Fibroblast of the aortic adventitia (primary cell): ENCODE data around the gene SCAMP2. TPM values are rescaled to one million over a fixed set of nuclear protein-coding genes. Genes with fewer than 3 reads are reported as not detected.
"Not testable (repeated sequence)": the region's sequence is repeated elsewhere in the genome, so short reads cannot be mapped to it uniquely, and the experiment has no call there.

Experiments used
- DNase-seq: peaks from one replicate; pipeline ENCODE4 v3.0.0-alpha.2; 2010; ENCODE audit warnings: low read depth
- H3K4me3 ChIP-seq: 2 replicates; pipeline ENCODE4 v1.5.1; 2011; ENCODE audit warnings: low read depth, mild to moderate bottlenecking, control low read depth, low read length, moderate library complexity
- total RNA-seq: library from RNA; depleted of rRNA; stranded (reverse); fragments of >200 nt; gene quantifications from 2 replicates; pipeline ENCODE4 v1.2.3, GENCODE V29; 2012; ENCODE audit warnings: low replicate concordance
- TF ChIP-seq, protein P1 (sequence below): IDR thresholded peaks from 2 replicates; pipeline ENCODE4 v1.5.1; 2011; ENCODE audit warnings: mild to moderate bottlenecking, low read length, control low read depth, inconsistent platforms; ENCODE audit not compliant: insufficient read depth

The SCAMP2 gene
- total RNA-seq, result 18.5 and 29.6 TPM in 2 replicates

DNA sequence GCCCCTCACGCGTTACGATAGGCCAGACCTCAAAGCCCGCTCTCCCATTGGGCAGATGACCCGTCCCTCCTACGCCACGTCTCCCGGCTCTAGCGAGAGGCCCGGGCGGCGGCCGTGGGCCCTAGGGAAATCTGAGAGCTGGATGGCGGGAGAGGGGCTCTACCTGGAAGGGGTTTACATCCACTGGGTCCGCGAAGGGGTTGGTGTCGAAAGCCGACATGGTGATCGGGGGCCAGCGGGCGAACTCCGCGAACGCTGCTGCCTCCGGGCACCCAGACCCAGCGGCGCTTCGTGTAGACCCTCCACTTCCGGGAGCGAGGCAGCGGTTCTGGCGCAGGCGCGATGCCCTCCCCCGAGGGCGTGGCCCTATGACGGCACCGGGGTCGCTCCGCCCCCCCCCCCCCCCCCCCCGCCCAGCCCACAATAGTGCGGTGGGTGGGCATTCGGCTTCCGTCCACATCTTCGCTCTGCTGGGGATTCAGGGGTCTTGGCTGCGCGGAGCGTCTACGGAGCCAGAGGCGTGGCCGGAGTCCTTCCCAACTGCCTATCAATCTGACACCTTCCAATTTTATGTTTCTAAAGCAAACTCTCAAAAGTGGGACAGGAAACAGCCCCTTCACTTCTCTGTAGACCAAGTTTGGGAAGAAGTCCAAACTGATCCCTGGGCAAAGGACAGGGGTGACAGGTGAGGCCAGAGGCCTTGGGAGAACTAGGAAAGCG is at the start of gene SCAMP2:
TSS of gene SCAMP2 (minus strand) at position 330 of the 720 bp plus-strand sequence. CDS start at position 220, 110 bp downstream.
- TF ChIP-seq, protein P1, sequence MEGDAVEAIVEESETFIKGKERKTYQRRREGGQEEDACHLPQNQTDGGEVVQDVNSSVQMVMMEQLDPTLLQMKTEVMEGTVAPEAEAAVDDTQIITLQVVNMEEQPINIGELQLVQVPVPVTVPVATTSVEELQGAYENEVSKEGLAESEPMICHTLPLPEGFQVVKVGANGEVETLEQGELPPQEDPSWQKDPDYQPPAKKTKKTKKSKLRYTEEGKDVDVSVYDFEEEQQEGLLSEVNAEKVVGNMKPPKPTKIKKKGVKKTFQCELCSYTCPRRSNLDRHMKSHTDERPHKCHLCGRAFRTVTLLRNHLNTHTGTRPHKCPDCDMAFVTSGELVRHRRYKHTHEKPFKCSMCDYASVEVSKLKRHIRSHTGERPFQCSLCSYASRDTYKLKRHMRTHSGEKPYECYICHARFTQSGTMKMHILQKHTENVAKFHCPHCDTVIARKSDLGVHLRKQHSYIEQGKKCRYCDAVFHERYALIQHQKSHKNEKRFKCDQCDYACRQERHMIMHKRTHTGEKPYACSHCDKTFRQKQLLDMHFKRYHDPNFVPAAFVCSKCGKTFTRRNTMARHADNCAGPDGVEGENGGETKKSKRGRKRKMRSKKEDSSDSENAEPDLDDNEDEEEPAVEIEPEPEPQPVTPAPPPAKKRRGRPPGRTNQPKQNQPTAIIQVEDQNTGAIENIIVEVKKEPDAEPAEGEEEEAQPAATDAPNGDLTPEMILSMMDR, result no peak
- peak; percentile 94 for DNase-seq
- peak within 1 kb of the TSS; percentile 92 for H3K4me3 ChIP-seq

DNA sequence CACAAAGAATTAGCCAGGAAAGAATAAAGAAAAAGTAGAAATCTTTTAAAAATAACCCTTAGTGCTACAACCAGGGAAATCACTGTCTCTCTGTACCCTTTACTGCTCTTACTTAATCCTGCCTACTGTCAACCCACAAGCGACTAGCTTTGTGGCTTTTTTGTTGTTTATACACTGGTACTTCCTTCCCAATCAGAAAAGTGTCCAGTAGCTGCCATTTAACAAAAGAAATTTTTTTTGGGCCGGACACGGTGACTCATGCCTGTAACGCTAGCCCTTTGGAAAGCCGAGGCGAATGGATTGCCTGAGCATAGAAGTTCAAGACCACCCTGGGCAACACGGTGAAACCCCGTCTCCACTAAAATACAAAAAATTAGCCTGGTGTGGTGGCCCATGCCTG is 47.3 kb upstream of the SCAMP2 start:
- TF ChIP-seq, protein P1, result no peak
- no peak for DNase-seq
- no peak overlapping the region for H3K4me3 ChIP-seq

DNA sequence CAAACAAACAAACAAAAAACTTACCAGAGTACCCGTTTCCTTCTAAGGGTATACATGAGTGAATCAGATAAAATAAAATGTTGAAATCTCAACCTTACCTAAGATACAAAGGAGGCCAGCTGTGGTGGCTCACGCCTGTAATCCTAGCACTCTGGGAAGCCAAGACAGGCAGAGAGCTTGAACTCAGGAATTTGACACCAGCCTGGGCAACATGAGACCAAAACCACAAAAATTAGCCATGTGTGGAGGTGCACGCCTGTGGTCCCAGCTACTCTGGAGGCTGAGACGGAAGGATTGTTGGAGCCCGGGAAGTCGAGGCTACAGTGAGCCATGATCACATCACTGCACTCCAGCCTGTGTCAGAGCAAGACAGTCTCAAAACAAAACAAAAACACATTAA is 44.5 kb upstream of the SCAMP2 start:
- no peak overlapping the region for H3K4me3 ChIP-seq
- TF ChIP-seq, protein P1, result no peak
- DNase-seq, result no peak

GRCh38 chr15:74913799-74914198 is 40.6 kb upstream of the SCAMP2 start:
- DNase-seq, H3K4me3 ChIP-seq: not testable (repeated sequence)

DNA sequence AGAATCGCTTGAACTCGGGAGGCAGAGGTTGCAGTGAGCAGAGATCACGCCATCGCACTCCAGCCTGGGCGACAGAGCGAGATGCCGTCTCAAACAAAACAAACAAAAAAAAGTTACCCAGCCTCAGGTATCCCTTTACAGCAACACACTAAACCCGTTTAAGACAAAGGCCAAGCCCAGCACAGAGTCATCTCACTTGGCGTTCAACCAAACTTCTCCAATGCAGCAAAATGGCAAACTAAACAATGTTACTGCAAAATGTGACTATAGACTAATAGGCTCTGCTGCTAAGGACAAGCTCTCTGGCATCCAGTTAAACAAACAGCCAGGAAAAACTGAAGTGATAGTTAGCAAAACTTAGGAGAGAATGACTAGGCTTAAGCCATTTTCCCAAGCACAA is 39.9 kb upstream of the SCAMP2 start:
- DNase-seq, result peak; percentile 23
- H3K4me3 ChIP-seq, result no peak overlapping the region
- TF ChIP-seq, protein P1, result no peak

DNA sequence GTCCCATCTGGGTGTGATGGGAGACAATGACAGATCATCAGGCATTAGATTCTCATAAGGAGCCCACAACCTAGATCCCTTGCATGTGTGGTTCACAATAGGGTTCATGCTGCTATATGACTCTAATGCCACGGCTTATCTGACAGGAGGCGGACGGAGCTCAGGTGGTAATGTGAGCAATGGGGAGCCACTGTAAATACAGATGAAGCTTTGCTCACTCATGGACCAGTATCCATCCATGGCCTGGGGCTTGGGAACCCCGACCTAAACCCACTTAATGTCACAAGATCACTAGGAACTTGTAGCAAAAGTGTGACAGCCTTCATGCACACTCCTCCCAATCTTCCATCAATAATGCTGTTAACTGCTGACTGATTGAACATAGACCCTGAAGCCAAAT is 35.5 kb upstream of the SCAMP2 start:
- no peak for DNase-seq

DNA sequence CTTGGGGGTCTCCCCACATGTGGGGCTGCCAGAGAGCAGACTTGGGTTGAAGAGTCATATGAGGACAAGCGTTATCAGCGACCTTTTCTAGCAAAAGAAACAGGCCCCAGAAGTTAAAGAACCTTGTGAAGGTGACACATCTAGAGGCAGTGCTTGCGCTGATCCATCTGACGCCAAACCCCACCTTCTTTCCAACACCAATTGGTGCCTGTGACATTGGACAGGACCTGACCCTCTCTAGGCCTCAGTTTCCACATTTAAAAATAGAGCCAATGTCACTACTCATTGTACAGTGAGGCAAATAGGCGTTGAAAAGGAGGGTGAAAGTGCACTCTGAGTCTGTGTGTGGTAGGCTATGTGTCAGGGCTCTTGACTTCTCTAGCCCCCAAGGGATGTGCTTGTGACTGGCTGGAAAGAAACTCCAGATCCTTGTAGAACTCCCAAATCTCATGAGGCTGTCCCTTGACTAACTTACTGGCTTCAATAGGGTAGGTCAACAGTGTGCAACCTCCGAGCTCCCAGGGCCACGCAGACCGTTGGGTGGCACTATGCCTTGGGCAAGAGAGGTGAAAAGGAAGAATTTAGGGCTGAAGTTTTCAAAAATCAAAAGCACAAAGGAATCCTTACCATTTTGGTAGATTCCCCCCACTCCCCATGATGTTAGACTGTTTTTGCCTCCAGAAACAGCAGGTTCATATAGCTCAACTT is 34.2 kb upstream of the SCAMP2 start:
- peak; percentile 21 for DNase-seq
- H3K4me3 ChIP-seq, result peak overlapping the region; percentile 82
- TF ChIP-seq, protein P1, result no peak

More for the DNA sequence above, 35.5 kb upstream of the SCAMP2 start:
- H3K4me3 ChIP-seq, result no peak overlapping the region
- TF ChIP-seq, protein P1, result no peak
